Keratinocyte (primary cell): ENCODE results near the gene SFMBT1. TPM values are rescaled to one million over a fixed set of nuclear protein-coding genes. Genes with fewer than 3 reads are reported as not detected.

ENCODE experiments used
- DNase-seq: peaks from one replicate; pipeline ENCODE4 v3.0.0-alpha.2; 2011; ENCODE audit warnings: low read depth, missing footprints, low spot score
- FAIRE-seq: peaks from 2 replicates; lab custom pipeline; 2011; peaks lifted over from hg19 to GRCh38; lab: Jason Lieb, UNC
- H2AFZ ChIP-seq: 2 replicates; pipeline ENCODE4 v1.6.0; 2012; ENCODE audit warnings: low read length, control low read depth, inconsistent platforms; ENCODE audit not compliant: control insufficient read depth
- H3K27ac ChIP-seq: 2 replicates; pipeline ENCODE4 v1.5.1; 2011; ENCODE audit warnings: low read length; ENCODE audit not compliant: control insufficient read depth, insufficient read depth
- H3K27me3 ChIP-seq: 3 replicates; pipeline ENCODE4 v1.6.0; 2011; ENCODE audit warnings: low read length; ENCODE audit not compliant: control insufficient read depth, insufficient read depth; ENCODE audit errors: extremely low read depth
- H3K36me3 ChIP-seq, 2 experiments: 2 replicates in 1 of 2; 3 replicates in 1 of 2; pipeline ENCODE4 v1.5.1; 2011; ENCODE audit warnings: low read length in 2 of 2, mild to moderate bottlenecking in 1 of 2; ENCODE audit not compliant: control insufficient read depth in 2 of 2, insufficient read depth in 2 of 2; ENCODE audit errors: extremely low read depth in 1 of 2
- H3K4me1 ChIP-seq: 3 replicates; pipeline ENCODE4 v1.5.1; 2011; ENCODE audit warnings: low read length; ENCODE audit not compliant: control insufficient read depth, insufficient read depth; ENCODE audit errors: extremely low read depth
- H3K4me2 ChIP-seq: 3 replicates; pipeline ENCODE4 v1.6.0; 2011; ENCODE audit warnings: low read depth, low read length; ENCODE audit not compliant: control insufficient read depth, insufficient read depth; ENCODE audit errors: extremely low read depth
- H3K4me3 ChIP-seq, 3 experiments: fragments of 200-600 bp in 1 of 3; sonication (generic) in 1 of 3; 2 replicates in 2 of 3; 3 replicates in 1 of 3; pipeline ENCODE4 v1.5.1; 2011 to 2016; ENCODE audit warnings: low read length in 3 of 3, mild to moderate bottlenecking in 3 of 3, control low read depth in 2 of 3, inconsistent platforms in 1 of 3, low read depth in 1 of 3, mixed read lengths in 1 of 3, mixed run types in 1 of 3, moderate library complexity in 1 of 3; ENCODE audit not compliant: control insufficient read depth in 2 of 3, insufficient read depth in 2 of 3; ENCODE audit errors: extremely low read depth in 1 of 3
- H3K79me2 ChIP-seq: 2 replicates; pipeline ENCODE4 v1.6.0; 2012; ENCODE audit warnings: low read length; ENCODE audit not compliant: control insufficient read depth, insufficient read depth
- H3K9ac ChIP-seq: 3 replicates; pipeline ENCODE4 v1.6.0; 2011; ENCODE audit warnings: low read length; ENCODE audit not compliant: control insufficient read depth, insufficient read depth; ENCODE audit errors: extremely low read depth
- H3K9me1 ChIP-seq: 3 replicates; pipeline ENCODE4 v1.6.0; 2011; ENCODE audit warnings: low read length; ENCODE audit not compliant: control insufficient read depth, insufficient read depth; ENCODE audit errors: extremely low read depth
- H3K9me3 ChIP-seq: 2 replicates; pipeline ENCODE4 v1.5.1; 2012; ENCODE audit warnings: low read depth, low read length; ENCODE audit not compliant: control insufficient read depth
- H4K20me1 ChIP-seq: 3 replicates; pipeline ENCODE4 v1.6.0; 2011; ENCODE audit warnings: low read length; ENCODE audit not compliant: control insufficient read depth, insufficient read depth; ENCODE audit errors: extremely low read depth
- CTCF ChIP-seq, 3 experiments: IDR thresholded peaks in 1 of 3; conservative IDR thresholded peaks in 1 of 3; optimal IDR thresholded peaks in 1 of 3; 2 replicates in 2 of 3; 3 replicates in 1 of 3; pipeline versions ENCODE3 to v1.5.1; 2011; ENCODE audit warnings: low read length in 3 of 3, mild to moderate bottlenecking in 3 of 3, moderate library complexity in 2 of 3, control low read depth in 1 of 3, inconsistent platforms in 1 of 3; ENCODE audit not compliant: insufficient read depth in 2 of 3; ENCODE audit errors: extremely low read depth in 1 of 3
- EZH2 ChIP-seq: IDR thresholded peaks from one replicate; pipeline ENCODE4 v1.6.1; 2012; ENCODE audit warnings: inconsistent platforms, mild to moderate bottlenecking, low read length, moderate library complexity
- dilution Hi-C: fragments of 300-500 bp; cut with MboI; formaldehyde crosslinking; loops from one replicate; pipeline ENCODE4 v1.7.0; 2020; ENCODE audit warnings: low sequenced_read_pairs; ENCODE audit not compliant: extremely low pct_ligation_motif_present
- polyA plus RNA-seq, 5 experiments: library from polyadenylated mRNA; depleted of rRNA in 3 of 5; stranded (reverse) in 3 of 5; stranded (forward) in 1 of 5; unstranded in 1 of 5; fragments of >200 nt; gene quantifications; 1 replicate in 1 of 5; 2 replicates in 3 of 5; 3 replicates in 1 of 5; pipeline versions ENCODE4 v1.2.1 to v1.2.3, GENCODE V29; 2011 to 2012; ENCODE audit warnings: missing spikeins in 2 of 5, low read depth in 1 of 5, low replicate concordance in 1 of 5

SFMBT1 gene
- polyA plus RNA-seq, 1 donor (not counting 4 experiments of a cell fraction or from before 2014, with no cell fraction given), result 4.1 TPM

- H3K4me1 ChIP-seq, result peaks cover 26% of the 10 kb centered on the region
- H4K20me1 ChIP-seq, result no peaks in the 10 kb centered on the region
- no peak overlapping the region for H3K9ac ChIP-seq
- no peak overlapping the region for H3K4me3 ChIP-seq
- no peak for TF ChIP-seq CTCF (optimal IDR thresholded peaks at IDR 0.05 in 1 of 3, IDR thresholded peaks at IDR 0.05 in 1 of 3, conservative IDR thresholded peaks at IDR 0.05 in 1 of 3; ENCODE audit: extremely low read depth in 1 of 3, insufficient read depth in 2 of 3, low read length in 3 of 3)
- H3K4me2 ChIP-seq, result no peak overlapping the region
- H3K9me1 ChIP-seq, result no peaks in the 10 kb centered on the region
- no peaks in the 10 kb centered on the region for H3K9me3 ChIP-seq
- H3K36me3 ChIP-seq, result no peaks in the 10 kb centered on the region
- no peak overlapping the region for H3K27ac ChIP-seq
- H3K27me3 ChIP-seq, result no peaks in the 10 kb centered on the region
- no peak for DNase-seq
- peaks cover 16% of the 10 kb centered on the region for H3K79me2 ChIP-seq
- dilution Hi-C loops, result no loop called here
- FAIRE-seq, result no peak
- H2AFZ ChIP-seq, result no peak overlapping the region
Measured at GRCh38 chr3:53039376-53039752, 6.5 kb downstream of the SFMBT1 start.

GRCh38 chr3:53038679-53039375, 7.0 kb downstream of the SFMBT1 start:
- H2AFZ ChIP-seq, result no peak overlapping the region
- dilution Hi-C loops, result no loop called here
- H3K9me1 ChIP-seq, result no peaks in the 10 kb centered on the region
- no peak overlapping the region for H3K27ac ChIP-seq
- DNase-seq (no peak), FAIRE-seq (peak; percentile 64)
- no peaks in the 10 kb centered on the region for H3K9me3 ChIP-seq
- H3K4me3 ChIP-seq, result no peak overlapping the region
- H3K79me2 ChIP-seq, result peaks cover 16% of the 10 kb centered on the region
- TF ChIP-seq EZH2 (no peak), CTCF (optimal IDR thresholded peaks at IDR 0.05 in 1 of 3, IDR thresholded peaks at IDR 0.05 in 1 of 3, conservative IDR thresholded peaks at IDR 0.05 in 1 of 3; ENCODE audit: extremely low read depth in 1 of 3, insufficient read depth in 2 of 3, low read length in 3 of 3) (no peak)
- H3K4me1 ChIP-seq, result peaks cover 22% of the 10 kb centered on the region
- H3K4me2 ChIP-seq, result no peak overlapping the region
- H3K27me3 ChIP-seq, result no peaks in the 10 kb centered on the region
- no peaks in the 10 kb centered on the region for H4K20me1 ChIP-seq
- no peaks in the 10 kb centered on the region for H3K36me3 ChIP-seq
- no peak overlapping the region for H3K9ac ChIP-seq
